PC-3 (cell line): ENCODE results near the gene SHROOM3. TPM values are rescaled to one million over a fixed set of nuclear protein-coding genes. Genes with fewer than 3 reads are reported as not detected.
A peak's percentile ranks its signal among the peaks of the same experiment; 100 is the strongest.

Experiments
- ATAC-seq: fragments of 200-7000 bp; cut with Tn5 transposase; 2 replicates; pipeline ENCODE4 v1.9.1; 2020; ENCODE audit warnings: mild to moderate bottlenecking, moderate library complexity
- BruUV-seq: library from RNA; stranded (reverse); fragments of 400-500 nt; replicated peaks from 2 replicates; lab custom pipeline; 2021; lab: Mats Ljungman, UMichigan
- CTCF ChIA-PET: fragments of 300-600 bp; sonication (Branson Sonifier 250); formaldehyde crosslinking; loops from one replicate; lab custom pipeline; 2022; ENCODE audit warnings: antibody characterized with exemption; lab: Charles Lee
- POLR2A ChIA-PET: fragments of 300-600 bp; sonication (Branson Sonifier 250); formaldehyde crosslinking; loops from one replicate; lab custom pipeline; 2022; ENCODE audit warnings: antibody characterized with exemption; ENCODE audit not compliant: unreplicated experiment; lab: Charles Lee
- DNase-seq: peaks from one replicate; pipeline ENCODE4 v3.0.0-alpha.2; 2015
- H2AFZ ChIP-seq: fragments of 300-600 bp; sonication (generic); 2 replicates; pipeline ENCODE4 v1.6.0; 2016; ENCODE audit warnings: antibody characterized with exemption, low read length
- H3F3A ChIP-seq: fragments of 300-600 bp; sonication (generic); one replicate; pipeline ENCODE4 v1.6.0; 2017; ENCODE audit warnings: antibody characterized with exemption, low read length, control low read depth, mild to moderate bottlenecking; ENCODE audit not compliant: unreplicated experiment
- H3K27ac ChIP-seq: fragments of 300-600 bp; sonication (generic); 2 replicates; pipeline ENCODE4 v1.5.1; 2016; ENCODE audit warnings: mild to moderate bottlenecking, low read length
- H3K27me3 ChIP-seq: fragments of 300-600 bp; sonication (generic); 2 replicates; pipeline ENCODE4 v1.6.1; 2016; ENCODE audit warnings: low read length, mixed read lengths
- H3K36me3 ChIP-seq: fragments of 300-600 bp; sonication (generic); 2 replicates; pipeline ENCODE4 v1.6.1; 2016; ENCODE audit warnings: low read depth, mixed run types, low read length, mixed read lengths
- H3K4me1 ChIP-seq: fragments of 300-600 bp; sonication (generic); 2 replicates; pipeline ENCODE4 v1.5.1; 2016; ENCODE audit warnings: low read length; ENCODE audit not compliant: insufficient read depth
- H3K4me2 ChIP-seq: fragments of 300-600 bp; sonication (generic); 2 replicates; pipeline ENCODE4 v1.6.0; 2016; ENCODE audit warnings: low read length
- H3K4me3 ChIP-seq: fragments of 300-600 bp; sonication (generic); 2 replicates; pipeline ENCODE4 v1.5.1; 2016; ENCODE audit warnings: mild to moderate bottlenecking, low read length, mixed read lengths
- H3K79me2 ChIP-seq: fragments of 300-600 bp; sonication (generic); 2 replicates; pipeline ENCODE4 v1.6.1; 2017; ENCODE audit warnings: low read length, mixed read lengths
- H3K9ac ChIP-seq: fragments of 300-600 bp; sonication (generic); 2 replicates; pipeline ENCODE4 v1.6.0; 2016; ENCODE audit warnings: mild to moderate bottlenecking, low read length
- H3K9me2 ChIP-seq: fragments of 300-600 bp; sonication (generic); replicated peaks from 2 replicates; pipeline ENCODE4 v1.6.1; 2016; ENCODE audit warnings: mixed run types, low read length, mixed read lengths
- H3K9me3 ChIP-seq: fragments of 300-600 bp; sonication (generic); 2 replicates; pipeline ENCODE4 v1.6.1; 2016; ENCODE audit warnings: low read length, mixed read lengths
- H4K20me1 ChIP-seq: fragments of 300-600 bp; sonication (generic); 2 replicates; pipeline ENCODE4 v1.6.1; 2016; ENCODE audit warnings: low read length, mixed read lengths
- EZH2 ChIP-seq: fragments of 300-600 bp; sonication (generic); IDR thresholded peaks from one replicate; pipeline ENCODE4 v1.6.1; 2017; ENCODE audit warnings: antibody characterized with exemption, mild to moderate bottlenecking, low read length; ENCODE audit not compliant: unreplicated experiment
- EZH2phosphoT487 ChIP-seq: fragments of 300-600 bp; sonication (generic); IDR thresholded peaks from 2 replicates; pipeline ENCODE4 v1.6.1; 2018; ENCODE audit warnings: mild to moderate bottlenecking, antibody characterized with exemption, low read length, borderline replicate concordance
- intact Hi-C: fragments of 100-400 bp; cut with micrococcal nuclease; formaldehyde crosslinking; loops from 2 replicates; pipeline ENCODE4 v1.9.0; 2023
- total RNA-seq: library from RNA; depleted of rRNA; stranded (reverse); fragments of >200 nt; gene quantifications from 2 replicates; pipeline ENCODE4 v1.2.3, GENCODE V29; 2014
- TF ChIP-seq, protein P1 (sequence below): fragments of 300-600 bp; sonication (generic); conservative IDR thresholded peaks from 2 replicates; pipeline ENCODE4 v1.5.1; 2017; ENCODE audit warnings: antibody characterized with exemption, low read depth, mild to moderate bottlenecking, low read length

SHROOM3 gene
- total RNA-seq, 1 experiment from 2014 or later, result 27.8 TPM

DNA sequence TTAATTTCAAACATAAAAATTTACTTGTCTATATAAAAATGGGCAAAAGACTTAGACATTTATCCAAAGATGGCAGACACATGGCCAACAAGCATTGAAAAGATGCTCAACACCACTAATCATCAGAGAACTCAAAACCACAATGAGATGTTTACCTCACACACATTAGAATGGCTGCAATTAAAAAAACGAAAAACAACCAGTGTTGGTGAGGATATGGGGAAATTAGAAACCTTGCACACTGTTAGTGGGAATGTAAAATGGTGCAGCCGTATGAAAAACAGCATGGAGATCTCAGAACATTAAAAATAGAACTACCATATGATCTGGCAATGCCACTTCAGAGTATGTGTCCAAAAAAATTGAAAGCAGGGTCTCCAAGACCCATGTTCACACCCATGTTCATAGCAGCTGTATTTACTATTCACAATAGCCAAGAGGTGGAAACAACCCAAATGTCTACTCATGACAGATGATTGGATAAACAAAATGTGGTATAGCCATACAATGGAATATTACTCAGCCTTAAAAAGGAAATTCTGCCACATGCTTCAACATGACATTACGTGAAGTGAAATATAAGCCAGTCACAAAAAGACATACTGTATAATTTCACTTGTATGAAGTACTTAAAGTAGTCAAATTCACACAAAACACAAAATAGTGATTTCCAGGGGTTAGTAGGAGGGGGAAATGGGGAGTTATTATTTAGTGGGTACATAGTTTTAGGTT is 316.7 kb downstream of the SHROOM3 start:
- DNase-seq (no peak), ATAC-seq (no peak)
- no peak overlapping the region for H3K9ac ChIP-seq
- TF ChIP-seq EZH2phosphoT487, result no peak
- no peak for TF ChIP-seq EZH2
- TF ChIP-seq, protein P1, sequence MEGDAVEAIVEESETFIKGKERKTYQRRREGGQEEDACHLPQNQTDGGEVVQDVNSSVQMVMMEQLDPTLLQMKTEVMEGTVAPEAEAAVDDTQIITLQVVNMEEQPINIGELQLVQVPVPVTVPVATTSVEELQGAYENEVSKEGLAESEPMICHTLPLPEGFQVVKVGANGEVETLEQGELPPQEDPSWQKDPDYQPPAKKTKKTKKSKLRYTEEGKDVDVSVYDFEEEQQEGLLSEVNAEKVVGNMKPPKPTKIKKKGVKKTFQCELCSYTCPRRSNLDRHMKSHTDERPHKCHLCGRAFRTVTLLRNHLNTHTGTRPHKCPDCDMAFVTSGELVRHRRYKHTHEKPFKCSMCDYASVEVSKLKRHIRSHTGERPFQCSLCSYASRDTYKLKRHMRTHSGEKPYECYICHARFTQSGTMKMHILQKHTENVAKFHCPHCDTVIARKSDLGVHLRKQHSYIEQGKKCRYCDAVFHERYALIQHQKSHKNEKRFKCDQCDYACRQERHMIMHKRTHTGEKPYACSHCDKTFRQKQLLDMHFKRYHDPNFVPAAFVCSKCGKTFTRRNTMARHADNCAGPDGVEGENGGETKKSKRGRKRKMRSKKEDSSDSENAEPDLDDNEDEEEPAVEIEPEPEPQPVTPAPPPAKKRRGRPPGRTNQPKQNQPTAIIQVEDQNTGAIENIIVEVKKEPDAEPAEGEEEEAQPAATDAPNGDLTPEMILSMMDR, result no peak
- H3K79me2 ChIP-seq, result no peaks in the 10 kb centered on the region
- no peak overlapping the region for H3K27ac ChIP-seq
- CTCF ChIA-PET, result no interaction called here
- no TSS peak for BruUV-seq
- no peaks in the 10 kb centered on the region for H4K20me1 ChIP-seq
- POLR2A ChIA-PET, result no interaction called here
- H3K4me3 ChIP-seq, result no peak overlapping the region
- peaks cover 12% of the 10 kb centered on the region for H3K36me3 ChIP-seq
- peaks cover 24% of the 10 kb centered on the region for H3K4me1 ChIP-seq
- no peak overlapping the region for H2AFZ ChIP-seq
- H3K27me3 ChIP-seq, result no peaks in the 10 kb centered on the region
- no peak overlapping the region for H3K4me2 ChIP-seq
- no peaks in the 10 kb centered on the region for H3F3A ChIP-seq
- H3K9me3 ChIP-seq, result no peaks in the 10 kb centered on the region
- intact Hi-C loops, result no loop called here
- no peaks in the 10 kb centered on the region for H3K9me2 ChIP-seq

DNA sequence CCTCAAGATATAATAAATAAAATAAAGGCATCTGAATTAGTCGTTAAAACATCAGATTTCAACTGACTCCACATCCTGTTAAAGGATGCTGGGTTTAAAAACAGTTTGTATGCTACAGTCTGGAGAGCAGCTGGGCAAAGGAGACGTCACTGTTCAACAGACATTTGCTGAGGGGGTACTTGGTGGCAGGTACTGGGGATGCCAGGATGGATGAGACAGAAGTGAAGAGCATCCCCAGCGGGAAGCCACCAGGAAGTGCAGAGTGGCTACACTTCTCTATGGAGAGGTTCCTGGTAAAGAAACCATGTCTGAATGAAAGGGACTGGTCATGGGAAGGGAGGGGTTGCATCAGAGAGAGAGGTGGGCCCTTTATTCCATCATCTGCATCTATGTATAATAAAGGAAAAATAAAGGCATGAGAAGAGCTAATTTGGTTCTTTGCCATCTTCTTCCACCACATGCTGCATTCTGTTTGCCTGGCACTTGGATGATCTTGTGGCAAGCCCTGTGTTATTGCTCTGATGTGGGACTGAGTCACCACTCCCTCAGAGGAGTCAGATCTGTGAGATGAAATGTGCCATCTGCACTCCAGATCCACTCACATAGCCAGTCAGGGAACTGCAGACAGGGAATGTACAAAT is 318.0 kb downstream of the SHROOM3 start:
- BruUV-seq, result no TSS peak
- Histone ChIP-seq H3K27ac (peak overlapping the region; percentile 74), H3K9ac (no peak overlapping the region), H3K4me1 (peaks cover 24% of the 10 kb centered on the region), H3F3A (no peaks in the 10 kb centered on the region), H3K36me3 (peaks cover 12% of the 10 kb centered on the region), H3K27me3 (no peaks in the 10 kb centered on the region), H2AFZ (0 out of 2 replicates have a peak overlapping the region, but pooled peaks have one; percentile 21), H3K4me3 (no peak overlapping the region), H3K79me2 (no peaks in the 10 kb centered on the region), H4K20me1 (no peaks in the 10 kb centered on the region), H3K9me3 (no peaks in the 10 kb centered on the region), H3K4me2 (peak overlapping the region; percentile 73), H3K9me2 (no peaks in the 10 kb centered on the region)
- intact Hi-C loops, result no loop called here
- CTCF ChIA-PET, result interaction anchor here (0.6 kb wide), 1 partner anchor 89 kb away, joined by 11 read pairs; no protein-coding TSS in a partner anchor
- TF ChIP-seq, protein P1, result no peak
- TF ChIP-seq EZH2phosphoT487, result no peak
- TF ChIP-seq EZH2, result no peak
- ATAC-seq (peak; percentile 97), DNase-seq (peak; percentile 84)
- POLR2A ChIA-PET, result interaction anchor here (0.7 kb wide), 1 partner anchor 196 kb away, joined by 3 read pairs; no protein-coding TSS in a partner anchor
